ENCODE results near the gene RNF31.

- TF ChIP-seq, protein P1, sequence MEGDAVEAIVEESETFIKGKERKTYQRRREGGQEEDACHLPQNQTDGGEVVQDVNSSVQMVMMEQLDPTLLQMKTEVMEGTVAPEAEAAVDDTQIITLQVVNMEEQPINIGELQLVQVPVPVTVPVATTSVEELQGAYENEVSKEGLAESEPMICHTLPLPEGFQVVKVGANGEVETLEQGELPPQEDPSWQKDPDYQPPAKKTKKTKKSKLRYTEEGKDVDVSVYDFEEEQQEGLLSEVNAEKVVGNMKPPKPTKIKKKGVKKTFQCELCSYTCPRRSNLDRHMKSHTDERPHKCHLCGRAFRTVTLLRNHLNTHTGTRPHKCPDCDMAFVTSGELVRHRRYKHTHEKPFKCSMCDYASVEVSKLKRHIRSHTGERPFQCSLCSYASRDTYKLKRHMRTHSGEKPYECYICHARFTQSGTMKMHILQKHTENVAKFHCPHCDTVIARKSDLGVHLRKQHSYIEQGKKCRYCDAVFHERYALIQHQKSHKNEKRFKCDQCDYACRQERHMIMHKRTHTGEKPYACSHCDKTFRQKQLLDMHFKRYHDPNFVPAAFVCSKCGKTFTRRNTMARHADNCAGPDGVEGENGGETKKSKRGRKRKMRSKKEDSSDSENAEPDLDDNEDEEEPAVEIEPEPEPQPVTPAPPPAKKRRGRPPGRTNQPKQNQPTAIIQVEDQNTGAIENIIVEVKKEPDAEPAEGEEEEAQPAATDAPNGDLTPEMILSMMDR (IDR thresholded peaks at IDR 0.05; ENCODE audit: extremely low read depth in 1 of 2, insufficient read depth in 1 of 2, low read depth in 1 of 2, low read length in 2 of 2), result no peak
- TF ChIP-seq POLR2AphosphoS5 (IDR thresholded peaks at IDR 0.05; ENCODE audit: insufficient read depth, low read depth, low read length) (no peak), EZH2 (IDR thresholded peaks at IDR 0.05; ENCODE audit: borderline replicate concordance, low read depth, low read length, severe bottlenecking) (no peak), POLR2A (IDR thresholded peaks at IDR 0.05; ENCODE audit: low read depth, low read length) (no peak), MYC (IDR thresholded peaks at IDR 0.05; ENCODE audit: low read depth, low read length) (no peak), MAX (IDR thresholded peaks at IDR 0.05; ENCODE audit: insufficient read depth, insufficient read length) (no peak)
Measured at GRCh38 chr14:24182110-24182882, 35.0 kb downstream of the RNF31 start.
